Erythroblast (primary cell): ENCODE measurements around the gene DEDD.
"Not testable (repeated sequence)": the region's sequence is repeated elsewhere in the genome, so short reads cannot be mapped to it uniquely, and the experiment has no call there.

Experiments
- DNase-seq, 2 experiments: peaks; one replicate each; lab custom pipeline; 2025; lab: John Stamatoyannopoulos, UW
- GATA1 ChIP-seq: IDR thresholded peaks from 2 replicates; pipeline ENCODE4 v1.6.1; 2011; ENCODE audit warnings: low read depth, mild to moderate bottlenecking, control low read depth, low read length, moderate library complexity
- POLR2A ChIP-seq: IDR thresholded peaks from 2 replicates; pipeline ENCODE4 v1.6.1; 2011; ENCODE audit warnings: mild to moderate bottlenecking, low read length

The DEDD gene

GRCh38 chr1:161128591-161129420 is 3.7 kb downstream of the DEDD start:
- DNase-seq: peak in 1 of 2 experiments; percentile 15
- no peak for TF ChIP-seq POLR2A
- no peak for TF ChIP-seq GATA1

DNA sequence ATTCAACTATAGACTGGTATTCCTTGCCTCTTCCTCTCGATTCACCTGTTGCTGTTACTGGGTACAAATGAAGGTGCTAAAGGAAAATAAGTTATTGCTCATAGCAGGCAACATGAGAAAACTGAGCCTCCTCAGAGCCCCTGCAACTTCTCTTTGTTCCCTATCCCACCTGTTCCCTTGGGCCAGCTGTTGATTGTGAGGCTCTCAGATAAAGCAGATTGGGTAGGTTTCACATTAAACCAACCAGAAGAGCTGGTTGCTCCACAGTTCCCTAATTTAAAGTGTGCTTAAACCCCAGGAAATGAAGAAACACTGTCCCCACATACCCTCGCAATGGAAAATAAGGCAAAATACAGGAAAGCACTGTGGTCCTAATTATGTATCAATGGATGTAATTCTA is 4.8 kb downstream of the DEDD start:
- DNase-seq: no peak
- TF ChIP-seq GATA1: no peak
- peak; percentile 19 for TF ChIP-seq POLR2A

DNA sequence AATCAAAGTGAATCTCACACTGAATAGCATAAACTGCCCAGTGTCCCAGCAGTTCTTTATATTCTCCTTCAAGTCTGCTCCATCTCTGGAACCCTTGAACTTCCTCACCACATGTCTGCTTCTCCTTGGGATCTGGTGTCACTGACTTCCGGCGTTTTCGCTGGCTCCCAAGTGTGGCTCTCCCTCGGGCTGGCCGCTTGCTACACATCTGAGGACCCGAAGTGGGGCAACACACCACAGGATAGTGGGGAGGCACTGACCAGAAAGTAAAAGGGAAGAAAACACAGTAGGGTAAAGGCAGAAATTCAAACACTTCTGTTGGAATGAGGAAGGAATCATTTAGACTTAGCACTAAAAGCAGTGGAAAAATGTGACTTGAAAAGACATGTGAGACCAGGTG is 9.5 kb downstream of the DEDD start:
- no peak for TF ChIP-seq POLR2A
- TF ChIP-seq GATA1: no peak
- DNase-seq: no peak

DNA sequence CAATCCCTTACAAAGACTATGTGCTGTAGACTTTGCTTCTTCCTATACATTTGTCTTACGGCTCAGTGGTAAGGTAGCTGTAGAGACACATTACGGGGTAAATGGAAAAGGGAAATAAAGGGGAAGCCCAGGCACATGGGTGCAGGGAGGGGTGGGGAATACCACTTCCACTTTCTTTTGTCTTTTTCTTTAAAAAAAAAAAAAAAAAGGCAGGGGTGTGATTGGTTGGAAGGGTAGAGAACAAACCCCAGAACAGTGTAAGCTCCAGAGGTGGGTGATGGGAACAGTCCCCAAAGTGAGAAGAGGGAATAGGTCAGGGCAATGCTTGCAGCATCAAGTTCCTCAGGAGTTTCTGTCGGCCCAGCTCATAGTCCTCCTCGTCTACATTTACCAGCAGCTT is 10.6 kb downstream of the DEDD start:
- DNase-seq: no peak
- TF ChIP-seq POLR2A (no peak), GATA1 (no peak)

DNA sequence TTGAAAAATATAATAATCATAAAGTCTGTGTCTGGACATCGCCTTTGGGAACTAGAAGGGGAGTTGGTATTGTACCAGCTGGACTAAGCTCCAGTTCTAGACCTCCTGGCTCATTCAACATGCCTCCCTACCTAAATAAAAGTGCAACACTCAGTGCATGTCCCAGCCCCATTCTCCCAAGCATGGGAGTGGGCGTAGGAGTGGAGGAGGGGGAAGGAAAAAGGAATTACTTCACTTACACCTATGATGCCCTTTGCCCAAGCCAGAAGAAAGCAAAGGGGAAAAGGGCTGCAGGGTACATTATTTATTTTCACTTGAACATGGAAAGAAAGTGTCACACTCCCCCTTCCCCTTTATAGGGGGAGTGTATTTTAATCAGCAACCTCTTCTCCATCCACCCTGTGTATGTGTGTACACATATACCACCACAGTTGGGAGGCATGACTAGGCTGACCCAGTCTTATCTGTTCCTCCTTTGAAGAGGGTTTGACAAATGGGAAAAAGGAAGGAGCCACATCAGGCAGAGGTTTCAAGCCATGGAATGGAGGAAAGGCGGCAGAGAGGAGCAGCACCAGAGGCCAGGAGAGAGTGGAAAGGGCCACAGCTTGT is 11.3 kb downstream of the DEDD start:
- DNase-seq: no peak
- TF ChIP-seq GATA1 (no peak), POLR2A (no peak)

DNA sequence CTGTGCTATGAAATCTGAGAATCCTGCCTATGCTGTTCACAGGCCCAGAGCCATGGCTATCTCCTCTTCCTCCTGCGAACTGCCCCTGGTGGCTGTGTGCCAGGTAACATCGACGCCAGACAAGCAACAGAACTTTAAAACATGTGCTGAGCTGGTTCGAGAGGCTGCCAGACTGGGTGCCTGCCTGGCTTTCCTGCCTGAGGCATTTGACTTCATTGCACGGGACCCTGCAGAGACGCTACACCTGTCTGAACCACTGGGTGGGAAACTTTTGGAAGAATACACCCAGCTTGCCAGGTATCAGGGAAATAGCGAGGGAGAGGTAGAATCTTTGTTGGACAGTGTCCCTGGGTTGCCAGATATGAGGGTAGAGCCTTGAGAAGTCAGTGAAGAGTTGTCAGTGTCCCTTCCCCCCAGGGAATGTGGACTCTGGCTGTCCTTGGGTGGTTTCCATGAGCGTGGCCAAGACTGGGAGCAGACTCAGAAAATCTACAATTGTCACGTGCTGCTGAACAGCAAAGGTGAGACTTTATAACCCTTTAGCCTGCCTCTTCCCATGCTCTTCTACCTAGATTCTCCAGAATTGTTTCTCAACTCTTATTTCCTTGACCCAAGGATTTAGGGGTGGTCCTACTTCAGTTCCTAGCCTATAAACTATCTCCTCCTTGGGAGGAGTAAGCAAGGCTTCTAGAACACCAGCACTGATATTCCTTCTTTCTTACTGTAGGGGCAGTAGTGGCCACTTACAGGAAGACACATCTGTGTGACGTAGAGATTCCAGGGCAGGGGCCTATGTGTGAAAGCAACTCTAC is 13.2 kb downstream of the DEDD start:
- DNase-seq: peak; percentile 81
- TF ChIP-seq GATA1 (no peak), POLR2A (peak; percentile 46)

- peak; percentile 96 for TF ChIP-seq POLR2A
- no peak for TF ChIP-seq GATA1
- peak; percentile 91 to 94 for DNase-seq
Measured at GRCh38 chr1:161117759-161118581, 14.5 kb downstream of the DEDD start, which contains the start of the genes NIT1 and PFDN2. Gene NIT1, plus strand, starts transcription at chr1:161118105. Its CDS starts 72 bp downstream, at chr1:161118177. Gene PFDN2, minus strand, starts transcription at chr1:161118037. Its CDS starts 11 bp downstream, at chr1:161118026.

GRCh38 chr1:161115961-161116360 is 16.5 kb downstream of the DEDD start:
- not testable (repeated sequence) for DNase-seq

GRCh38 chr1:161115132-161115711 is 17.2 kb downstream of the DEDD start:
- TF ChIP-seq GATA1 (no peak), POLR2A (no peak)
- DNase-seq: no peak

DNA sequence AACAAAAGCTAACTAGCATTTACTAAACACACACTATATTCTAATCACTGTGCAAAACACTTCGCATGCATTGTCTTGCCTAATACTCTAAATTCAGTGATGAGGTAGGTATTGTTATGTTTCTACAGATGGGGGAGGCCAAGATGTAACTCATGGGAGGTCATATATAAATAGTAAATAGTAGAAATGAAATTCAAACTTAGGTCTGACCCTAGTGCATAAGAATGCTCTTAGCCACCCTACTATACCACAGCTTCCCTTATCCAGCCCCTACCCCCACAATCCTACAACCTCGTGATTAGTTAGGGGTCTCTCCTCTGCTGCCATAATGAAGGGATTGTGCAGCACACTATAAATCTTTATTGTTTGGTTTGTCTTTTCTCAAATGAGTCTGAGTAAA is 17.9 kb downstream of the DEDD start:
- no peak for DNase-seq
- TF ChIP-seq POLR2A (no peak), GATA1 (no peak)

GRCh38 chr1:161113915-161114314 is 18.6 kb downstream of the DEDD start:
- TF ChIP-seq POLR2A: no peak
- no peak for TF ChIP-seq GATA1
- DNase-seq: no peak

DNA sequence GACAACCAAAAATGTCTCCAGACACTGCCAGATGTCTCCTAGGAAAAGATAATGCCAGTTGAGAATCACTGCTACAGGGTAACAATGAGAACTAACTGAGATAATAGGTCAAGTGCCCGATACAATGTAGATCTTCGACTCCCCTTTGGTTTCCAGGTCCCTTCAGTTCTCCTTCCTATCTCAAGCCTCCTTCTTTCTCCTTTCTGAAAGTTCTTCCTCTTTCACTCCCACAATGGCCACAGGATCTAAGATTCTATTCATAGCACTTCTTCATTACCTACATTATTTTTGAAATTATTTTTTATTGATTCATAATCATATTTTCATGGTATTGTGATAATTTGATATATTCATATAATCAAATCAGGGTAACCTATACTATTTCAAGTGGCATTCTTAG is 20.9 kb downstream of the DEDD start:
- TF ChIP-seq POLR2A (no peak), GATA1 (no peak)
- no peak for DNase-seq

DNA sequence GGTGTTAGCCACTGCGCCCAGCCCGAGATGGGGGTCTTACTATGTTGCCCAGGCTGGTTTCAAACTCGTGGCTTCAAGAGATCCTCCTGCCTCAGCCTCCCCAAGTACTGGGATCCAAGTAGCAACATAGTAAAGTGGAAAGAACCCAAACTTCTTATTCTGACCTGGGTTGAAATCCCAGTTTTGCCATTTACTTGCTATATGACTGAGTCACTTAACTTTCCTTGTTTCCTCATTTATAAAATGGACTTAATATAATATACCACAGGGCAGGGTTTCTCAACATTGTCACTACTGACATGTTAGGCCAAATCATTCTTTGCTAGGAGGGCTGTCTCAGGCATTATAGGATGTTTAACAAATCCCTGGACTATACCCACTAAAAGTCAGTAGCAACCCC is 21.4 kb downstream of the DEDD start:
- no peak for TF ChIP-seq POLR2A
- TF ChIP-seq GATA1: no peak
- DNase-seq: no peak
